ENCODE data around the gene THRSP.
A peak's percentile ranks its signal among the peaks of the same experiment; 100 is the strongest.

The THRSP gene

DNA sequence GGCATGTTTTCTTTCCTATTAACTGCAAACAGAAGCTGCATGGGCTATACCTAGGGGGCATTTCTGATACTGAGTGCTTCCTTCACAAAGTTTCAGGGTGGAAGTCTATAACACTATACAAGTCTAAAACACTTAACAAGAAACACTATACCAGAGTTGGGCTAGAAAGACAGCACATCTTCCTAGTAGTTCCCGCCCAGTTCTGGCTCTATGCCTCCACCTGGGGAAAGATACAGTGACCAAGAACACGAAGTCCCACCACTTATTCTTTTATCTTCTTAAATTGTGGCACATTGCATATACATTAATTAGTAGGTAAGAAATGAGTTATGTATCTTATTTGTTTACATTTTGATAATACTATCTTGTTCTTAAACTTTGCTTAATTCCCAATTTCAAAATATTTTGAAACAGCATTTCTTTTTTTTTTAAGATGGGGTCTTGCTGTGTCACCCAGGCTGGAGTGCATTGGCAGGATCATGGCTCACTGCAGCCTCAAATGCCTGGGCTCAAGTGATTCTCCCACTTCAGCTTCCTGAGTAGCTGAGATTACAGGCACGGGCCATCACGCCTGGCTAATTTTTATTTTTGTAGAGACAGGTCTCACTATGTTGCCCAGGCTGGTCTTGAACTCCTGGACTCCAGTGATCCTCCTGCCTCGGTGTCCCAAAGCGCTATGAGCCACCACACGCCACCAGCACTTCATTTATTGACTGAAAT, 34.2 kb downstream of the THRSP start:
- no peak for DNase-seq (ENCODE audit: low read depth)
- TF ChIP-seq, protein P1, sequence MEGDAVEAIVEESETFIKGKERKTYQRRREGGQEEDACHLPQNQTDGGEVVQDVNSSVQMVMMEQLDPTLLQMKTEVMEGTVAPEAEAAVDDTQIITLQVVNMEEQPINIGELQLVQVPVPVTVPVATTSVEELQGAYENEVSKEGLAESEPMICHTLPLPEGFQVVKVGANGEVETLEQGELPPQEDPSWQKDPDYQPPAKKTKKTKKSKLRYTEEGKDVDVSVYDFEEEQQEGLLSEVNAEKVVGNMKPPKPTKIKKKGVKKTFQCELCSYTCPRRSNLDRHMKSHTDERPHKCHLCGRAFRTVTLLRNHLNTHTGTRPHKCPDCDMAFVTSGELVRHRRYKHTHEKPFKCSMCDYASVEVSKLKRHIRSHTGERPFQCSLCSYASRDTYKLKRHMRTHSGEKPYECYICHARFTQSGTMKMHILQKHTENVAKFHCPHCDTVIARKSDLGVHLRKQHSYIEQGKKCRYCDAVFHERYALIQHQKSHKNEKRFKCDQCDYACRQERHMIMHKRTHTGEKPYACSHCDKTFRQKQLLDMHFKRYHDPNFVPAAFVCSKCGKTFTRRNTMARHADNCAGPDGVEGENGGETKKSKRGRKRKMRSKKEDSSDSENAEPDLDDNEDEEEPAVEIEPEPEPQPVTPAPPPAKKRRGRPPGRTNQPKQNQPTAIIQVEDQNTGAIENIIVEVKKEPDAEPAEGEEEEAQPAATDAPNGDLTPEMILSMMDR (IDR thresholded peaks at IDR 0.05; ENCODE audit: insufficient read depth, low read depth, low read length, missing control alignments) = no peak
- no peak overlapping the region for H3K4me3 ChIP-seq (ENCODE audit: low read length)

DNA sequence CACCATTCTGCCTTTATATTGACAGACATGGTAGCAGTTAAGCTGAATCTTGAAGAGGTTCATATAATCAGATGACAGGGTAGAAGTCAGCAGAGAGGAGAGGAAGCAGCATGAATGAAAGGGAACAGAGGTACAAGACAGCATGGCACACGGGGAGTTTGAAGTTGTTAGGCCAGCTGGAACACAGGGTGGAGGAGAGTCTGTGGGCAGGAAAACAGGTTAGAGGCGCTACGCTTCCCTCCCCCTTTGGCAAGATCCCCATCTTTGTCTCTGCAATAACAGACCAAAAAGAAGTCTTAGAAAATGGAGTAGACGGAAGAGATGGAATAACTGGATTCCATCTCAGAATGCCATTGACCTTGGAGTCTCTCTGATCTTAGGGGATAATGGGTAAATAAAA, 36.0 kb downstream of the THRSP start:
- no peak overlapping the region for H3K4me3 ChIP-seq (ENCODE audit: low read length)
- DNase-seq (ENCODE audit: low read depth) = no peak
- TF ChIP-seq, protein P1 (IDR thresholded peaks at IDR 0.05; ENCODE audit: insufficient read depth, low read depth, low read length, missing control alignments) = no peak

DNA sequence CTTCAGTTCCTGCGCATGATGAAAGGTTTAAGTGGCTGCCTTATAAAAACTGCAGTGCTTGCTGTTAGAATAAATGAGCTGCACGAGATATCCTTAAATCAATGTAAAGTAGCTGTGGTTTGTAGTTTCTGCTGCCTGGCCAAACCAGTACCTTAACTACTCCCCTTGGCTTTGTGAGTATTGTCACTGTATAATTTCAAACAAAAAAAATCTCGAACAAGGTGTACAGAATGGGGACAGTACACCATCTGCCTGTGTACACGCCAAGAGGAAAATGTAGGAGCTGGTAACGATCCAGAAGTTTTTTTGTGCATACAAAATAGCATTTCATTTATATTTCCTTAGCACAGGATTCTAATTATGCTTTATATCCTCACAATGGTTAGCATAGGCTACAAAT, 36.6 kb downstream of the THRSP start:
- no peak for DNase-seq (ENCODE audit: low read depth)
- H3K4me3 ChIP-seq (ENCODE audit: low read length) = no peak overlapping the region
- TF ChIP-seq, protein P1 (IDR thresholded peaks at IDR 0.05; ENCODE audit: insufficient read depth, low read depth, low read length, missing control alignments) = no peak

DNA sequence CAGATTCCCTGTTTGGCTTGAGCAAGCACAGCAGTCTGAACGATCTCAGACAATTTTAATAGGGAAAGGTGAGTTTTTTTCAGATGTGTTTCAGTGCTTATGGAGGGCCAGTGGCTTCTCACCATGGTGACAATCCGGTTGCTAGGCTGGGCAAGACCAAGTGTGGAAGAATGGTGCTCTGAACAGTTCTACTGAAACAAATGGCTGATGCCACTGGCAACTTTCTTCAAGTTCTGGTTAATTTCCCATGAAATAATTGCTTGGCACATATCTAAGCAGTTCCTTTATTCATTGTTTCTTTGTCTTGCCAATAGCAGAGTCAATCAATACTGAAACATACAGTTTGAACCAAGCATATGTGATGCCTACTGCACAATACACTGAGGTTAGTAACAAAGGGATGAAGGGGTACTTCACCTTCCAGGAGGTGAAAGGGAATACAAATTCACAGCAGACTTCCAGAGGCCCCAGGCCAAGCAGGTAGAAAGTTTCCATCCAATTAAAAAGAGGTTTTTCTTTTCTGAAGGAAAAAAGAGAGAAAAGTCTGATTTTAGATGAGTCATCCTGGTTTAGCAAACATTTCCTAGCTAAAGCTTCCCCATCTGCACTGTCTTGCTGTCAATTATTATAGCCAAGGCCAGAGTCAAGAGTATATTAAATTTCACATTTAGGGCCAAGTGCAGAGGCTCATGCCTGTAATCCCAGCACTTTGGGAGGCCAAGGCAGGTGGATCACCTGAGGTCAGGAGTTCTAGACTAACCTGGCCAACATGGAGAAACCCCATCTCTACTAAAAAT, 37.2 kb downstream of the THRSP start:
- TF ChIP-seq, protein P1 (IDR thresholded peaks at IDR 0.05; ENCODE audit: insufficient read depth, low read depth, low read length, missing control alignments) = no peak
- no peak for DNase-seq (ENCODE audit: low read depth)
- no peak overlapping the region for H3K4me3 ChIP-seq (ENCODE audit: low read length)

DNA sequence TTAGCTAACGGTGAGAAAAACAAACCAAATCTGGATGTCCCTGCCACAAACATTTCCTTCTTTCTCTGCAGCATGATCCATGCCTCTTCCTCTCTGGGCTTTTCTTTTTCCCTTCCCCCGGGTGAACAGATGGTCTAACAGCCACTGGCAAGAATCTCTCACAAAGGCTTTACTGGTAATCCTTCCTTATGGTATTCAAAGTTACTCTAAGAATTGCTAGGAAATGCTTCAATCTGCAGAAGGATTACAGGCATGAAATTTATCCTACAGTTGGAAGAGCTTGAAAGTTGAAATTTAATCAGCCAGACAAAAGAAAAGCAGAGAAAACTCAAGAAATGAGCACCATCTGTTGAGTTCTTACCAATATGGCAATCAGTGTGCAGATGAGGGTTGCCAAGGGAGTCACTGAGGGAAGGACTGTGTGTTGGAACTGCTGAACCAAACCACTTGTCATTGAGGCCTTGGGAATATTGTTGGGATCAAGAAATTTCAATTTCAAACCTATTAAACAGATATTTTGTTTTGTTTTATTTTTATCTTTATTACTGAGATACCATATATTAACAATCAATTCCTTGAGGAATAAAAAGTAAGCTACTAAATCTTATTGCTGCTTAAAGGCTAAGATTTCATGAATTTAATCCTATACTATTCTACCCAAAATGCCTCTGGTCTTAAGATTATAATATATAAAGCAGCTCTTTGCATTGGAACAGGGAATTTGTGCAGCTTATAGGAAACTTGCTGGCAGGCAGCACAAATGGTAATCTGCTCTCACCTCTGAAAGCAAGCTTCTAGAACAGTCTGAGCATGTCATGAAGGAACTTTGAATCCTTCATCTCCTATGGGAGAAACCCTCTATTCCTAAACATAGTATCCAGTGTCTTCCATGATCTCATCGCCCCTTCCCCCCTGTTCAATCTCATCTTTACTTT, 45.7 kb downstream of the THRSP start:
- no peak overlapping the region for H3K4me3 ChIP-seq (ENCODE audit: low read length)
- DNase-seq (ENCODE audit: low read depth) = no peak
- TF ChIP-seq, protein P1 (IDR thresholded peaks at IDR 0.05; ENCODE audit: insufficient read depth, low read depth, low read length, missing control alignments) = no peak

DNA sequence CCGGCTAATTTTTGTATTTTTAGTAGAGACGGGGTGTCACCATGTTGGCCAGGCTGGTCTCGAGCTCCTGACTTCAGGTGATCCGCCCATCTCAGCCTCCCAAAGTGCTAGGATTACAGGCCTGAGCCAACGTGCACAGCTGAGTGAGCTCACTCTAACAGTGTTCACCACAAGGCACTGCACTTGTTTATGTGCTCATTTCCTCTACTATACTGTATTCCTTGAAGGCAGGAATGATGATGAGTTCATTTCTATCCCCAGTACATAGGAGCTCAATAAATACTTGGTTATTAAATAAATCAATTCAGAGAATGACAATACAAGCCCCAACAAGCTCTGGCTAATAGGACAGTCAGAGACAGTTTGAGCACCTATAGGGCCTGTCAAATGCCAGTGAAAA, 46.7 kb downstream of the THRSP start:
- TF ChIP-seq, protein P1 (IDR thresholded peaks at IDR 0.05; ENCODE audit: insufficient read depth, low read depth, low read length, missing control alignments) = no peak
- no peak overlapping the region for H3K4me3 ChIP-seq (ENCODE audit: low read length)
- DNase-seq (ENCODE audit: low read depth) = peak; percentile 47
